ENCODE data around the gene SIDT1. TPM values are rescaled to one million over a fixed set of nuclear protein-coding genes. Genes with fewer than 3 reads are reported as not detected.

Gene SIDT1
- total RNA-seq, 1 experiment from 2014 or later: not detected

DNA sequence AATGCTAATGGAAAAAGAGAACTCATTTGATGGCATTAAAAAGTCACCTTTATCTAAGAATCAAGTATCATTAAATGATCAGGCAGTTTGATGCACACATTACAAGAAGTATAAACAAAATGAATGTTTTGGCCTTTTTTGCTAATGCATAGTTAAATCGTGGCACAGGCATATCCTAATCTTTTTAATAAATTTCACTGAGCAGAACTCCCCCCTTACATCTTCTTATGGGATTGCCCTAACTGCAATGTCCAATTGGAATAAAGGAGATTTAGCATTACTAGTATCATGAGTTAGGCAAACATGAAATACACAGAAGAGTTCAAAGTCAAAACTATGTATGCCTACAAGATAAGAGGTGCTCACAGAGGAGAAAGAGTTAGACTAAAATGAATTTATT is 131.4 kb downstream of the SIDT1 start:
- Histone ChIP-seq H2BK5ac (ENCODE audit: insufficient read length, low read length) (no peak overlapping the region), H3K27me3 (ENCODE audit: insufficient read depth, low read length) (no peaks in the 10 kb centered on the region), H2AFZ (ENCODE audit: low read length) (no peak overlapping the region), H3K79me2 (ENCODE audit: insufficient read depth, low read length) (no peaks in the 10 kb centered on the region), H3K4me1 (ENCODE audit: insufficient read depth, low read length) (no peaks in the 10 kb centered on the region), H3K27ac (ENCODE audit: insufficient read length, low read depth, low read length) (no peak overlapping the region), H3K79me1 (ENCODE audit: insufficient read depth, low read depth, low read length, poor library complexity, severe bottlenecking) (no peaks in the 10 kb centered on the region), H4K8ac (replicated peaks; ENCODE audit: insufficient read length, low read depth, low read length) (no peak overlapping the region), H2BK20ac (ENCODE audit: low read depth, low read length, poor library complexity, severe bottlenecking) (no peak overlapping the region), H2BK120ac (ENCODE audit: low read depth, low read length, poor library complexity, severe bottlenecking) (no peak overlapping the region), H3K9ac (ENCODE audit: extremely low read depth, insufficient read length, low read length) (no peak overlapping the region), H2AK5ac (ENCODE audit: insufficient read length, low read length) (no peak overlapping the region), H3K56ac (ENCODE audit: insufficient read length, low read depth, low read length) (no peak overlapping the region), H3K9me3 (ENCODE audit: control insufficient read depth, low read depth, low read length) (no peaks in the 10 kb centered on the region), H3K23me2 (ENCODE audit: insufficient read length, low read depth, low read length, poor library complexity, severe bottlenecking) (no peaks in the 10 kb centered on the region), H3K14ac (ENCODE audit: insufficient read depth, low read length) (no peak overlapping the region), H4K5ac (ENCODE audit: insufficient read length, low read depth, low read length) (no peak overlapping the region), H4K20me1 (ENCODE audit: control insufficient read depth, insufficient read depth, insufficient read length) (no peaks in the 10 kb centered on the region), H2BK15ac (ENCODE audit: low read depth, low read length) (no peak overlapping the region), H4K91ac (ENCODE audit: insufficient read length, low read depth, low read length) (no peak overlapping the region), H2BK12ac (ENCODE audit: insufficient read length, low read depth, low read length) (no peak overlapping the region), H3K23ac (ENCODE audit: insufficient read length, low read depth, low read length) (no peak overlapping the region), H3K4ac (ENCODE audit: low read depth, low read length) (no peak overlapping the region), H3T11ph (ENCODE audit: low read length) (no peak overlapping the region), H3K4me2 (ENCODE audit: insufficient read depth, insufficient read length, low read length) (no peak overlapping the region), H3K18ac (ENCODE audit: insufficient read length, low read depth, low read length) (no peak overlapping the region)
- H3K4me1 Mint-ChIP-seq: peaks cover 14 to 18% of the 10 kb centered on the region in 2 experiments
- no peak overlapping the region for H3K27ac Mint-ChIP-seq
- H3K36me3 Mint-ChIP-seq (ENCODE audit: insufficient read depth in 1 of 3, low read depth in 3 of 3): peaks cover 8 to 17% (median 16%) of the 10 kb centered on the region in 3 experiments; a peak in 6 of 7 replicates
- no peak overlapping the region for H3K4me3 Mint-ChIP-seq
- WGBS (ENCODE audit: extremely low coverage, insufficient read length, low lambda C conversion rate): no CpG with 5 or more reads among the region's 1 CpG
- TF ChIP-seq, protein P1, sequence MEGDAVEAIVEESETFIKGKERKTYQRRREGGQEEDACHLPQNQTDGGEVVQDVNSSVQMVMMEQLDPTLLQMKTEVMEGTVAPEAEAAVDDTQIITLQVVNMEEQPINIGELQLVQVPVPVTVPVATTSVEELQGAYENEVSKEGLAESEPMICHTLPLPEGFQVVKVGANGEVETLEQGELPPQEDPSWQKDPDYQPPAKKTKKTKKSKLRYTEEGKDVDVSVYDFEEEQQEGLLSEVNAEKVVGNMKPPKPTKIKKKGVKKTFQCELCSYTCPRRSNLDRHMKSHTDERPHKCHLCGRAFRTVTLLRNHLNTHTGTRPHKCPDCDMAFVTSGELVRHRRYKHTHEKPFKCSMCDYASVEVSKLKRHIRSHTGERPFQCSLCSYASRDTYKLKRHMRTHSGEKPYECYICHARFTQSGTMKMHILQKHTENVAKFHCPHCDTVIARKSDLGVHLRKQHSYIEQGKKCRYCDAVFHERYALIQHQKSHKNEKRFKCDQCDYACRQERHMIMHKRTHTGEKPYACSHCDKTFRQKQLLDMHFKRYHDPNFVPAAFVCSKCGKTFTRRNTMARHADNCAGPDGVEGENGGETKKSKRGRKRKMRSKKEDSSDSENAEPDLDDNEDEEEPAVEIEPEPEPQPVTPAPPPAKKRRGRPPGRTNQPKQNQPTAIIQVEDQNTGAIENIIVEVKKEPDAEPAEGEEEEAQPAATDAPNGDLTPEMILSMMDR (conservative IDR thresholded peaks at IDR 0.05): no peak
- DNase-seq: no peak
- H3K27me3 Mint-ChIP-seq (ENCODE audit: low read depth): no peaks in the 10 kb centered on the region
- H3K9me3 Mint-ChIP-seq: no peaks in the 10 kb centered on the region

Data from H9 (cell line).